WTC11 (cell line): ENCODE data around the gene RFTN1. TPM values are rescaled to one million over a fixed set of nuclear protein-coding genes. Genes with fewer than 3 reads are reported as not detected.

Experiments used
- ATAC-seq: fragments of 200-7000 bp; cut with Tn5 transposase; 2 replicates; pipeline ENCODE4 v1.10.0; 2021; ENCODE audit warnings: mild to moderate bottlenecking, moderate library complexity
- CTCF ChIA-PET: fragments of 300-600 bp; sonication (Branson Sonifier 250); formaldehyde crosslinking; loops from one replicate; lab custom pipeline; 2021; ENCODE audit warnings: antibody characterized with exemption; lab: Charles Lee
- POLR2A ChIA-PET: fragments of 350-600 bp; sonication (Branson Sonifier 250); formaldehyde crosslinking; loops from one replicate; lab custom pipeline; 2021; ENCODE audit warnings: antibody characterized with exemption; lab: Charles Lee
- DNase-seq: peaks from one replicate; pipeline ENCODE4 v3.0.0; 2021; ENCODE audit warnings: low spot score
- H3K27ac Mint-ChIP-seq: 2 replicates; pipeline ENCODE4 v1.8.0; 2021; ENCODE audit warnings: mixed read lengths
- H3K27me3 Mint-ChIP-seq: 2 replicates; pipeline ENCODE4 v1.8.0; 2021; ENCODE audit warnings: low read depth, mild to moderate bottlenecking, moderate library complexity, mixed read lengths
- H3K36me3 Mint-ChIP-seq: 2 replicates; pipeline ENCODE4 v1.8.0; 2021; ENCODE audit warnings: mixed read lengths
- H3K4me1 Mint-ChIP-seq: 2 replicates; pipeline ENCODE4 v1.8.0; 2022; ENCODE audit warnings: mixed read lengths
- H3K4me3 Mint-ChIP-seq: 2 replicates; pipeline ENCODE4 v1.8.0; 2021; ENCODE audit warnings: mild to moderate bottlenecking, moderate library complexity, mixed read lengths
- H3K9me3 Mint-ChIP-seq: 2 replicates; pipeline ENCODE4 v1.8.0; 2021; ENCODE audit warnings: mixed read lengths
- CREB1 ChIP-seq: sonication (generic); formaldehyde crosslinking; IDR thresholded peaks from 2 replicates; pipeline ENCODE4 v1.8.0; 2023; ENCODE audit warnings: mild to moderate bottlenecking, missing genetic modification reagents
- CREM ChIP-seq: sonication (generic); formaldehyde crosslinking; IDR thresholded peaks from 2 replicates; pipeline ENCODE4 v1.8.1; 2022; ENCODE audit warnings: mild to moderate bottlenecking, missing genetic modification reagents, moderate library complexity
- EMX1 ChIP-seq: fragments of 250-450 bp; sonication (Bioruptor Pico); IDR thresholded peaks from 2 replicates; pipeline ENCODE4 v1.8.0; 2021; ENCODE audit warnings: mild to moderate bottlenecking
- GABPB1 ChIP-seq: sonication (generic); formaldehyde crosslinking; IDR thresholded peaks from 2 replicates; pipeline ENCODE4 v1.8.1; 2023; ENCODE audit warnings: mild to moderate bottlenecking, missing genetic modification reagents
- GTF2I ChIP-seq: fragments of 250-450 bp; sonication (Bioruptor Pico); conservative IDR thresholded peaks from 2 replicates; pipeline ENCODE4 v1.4.0; 2021; ENCODE audit warnings: mild to moderate bottlenecking
- JAZF1 ChIP-seq: fragments of 250-450 bp; sonication (Bioruptor Pico); IDR thresholded peaks from 2 replicates; pipeline ENCODE4 v1.9.0; 2021; ENCODE audit warnings: moderate library complexity, mild to moderate bottlenecking, inconsistent platforms
- TEAD1 ChIP-seq: sonication (generic); formaldehyde crosslinking; IDR thresholded peaks from 2 replicates; pipeline ENCODE4 v1.8.0; 2022; ENCODE audit warnings: mild to moderate bottlenecking, missing genetic modification reagents
- TEAD4 ChIP-seq: sonication (generic); formaldehyde crosslinking; IDR thresholded peaks from 2 replicates; pipeline ENCODE4 v1.8.0; 2022; ENCODE audit warnings: mild to moderate bottlenecking, missing genetic modification reagents
- ZNF232 ChIP-seq: sonication (generic); formaldehyde crosslinking; IDR thresholded peaks from 2 replicates; pipeline ENCODE4 v1.8.0; 2022; ENCODE audit warnings: mild to moderate bottlenecking, missing genetic modification reagents
- ZNF423 ChIP-seq: fragments of 250-450 bp; sonication (Bioruptor Pico); IDR thresholded peaks from 2 replicates; pipeline ENCODE4 v2.1.2; 2022; ENCODE audit warnings: mild to moderate bottlenecking, moderate library complexity
- total RNA-seq: library from RNA; stranded (reverse); gene quantifications from 3 replicates; pipeline ENCODE4 v1.2.3, GENCODE V29; 2021
- TF ChIP-seq, protein P1 (sequence below): sonication (generic); formaldehyde crosslinking; IDR thresholded peaks from 2 replicates; pipeline ENCODE4 v1.8.1; 2022; ENCODE audit warnings: low read depth, missing genetic modification reagents, borderline replicate concordance
- TF ChIP-seq, protein P2 (sequence below): fragments of 200-600 bp; IDR thresholded peaks from 2 replicates; pipeline ENCODE4 v1.8.0; 2022; ENCODE audit warnings: antibody characterized with exemption
- TF ChIP-seq, protein P3 (sequence below): sonication (generic); formaldehyde crosslinking; IDR thresholded peaks from 2 replicates; pipeline ENCODE4 v1.8.0; 2022; ENCODE audit warnings: mild to moderate bottlenecking, missing genetic modification reagents
- TF ChIP-seq, protein P4 (sequence below): fragments of 250-450 bp; sonication (Bioruptor Pico); conservative IDR thresholded peaks from 2 replicates; pipeline ENCODE4 v1.9.0; 2021; ENCODE audit warnings: mild to moderate bottlenecking
- TF ChIP-seq, protein P5 (sequence below): sonication (generic); formaldehyde crosslinking; IDR thresholded peaks from 2 replicates; pipeline ENCODE4 v1.8.1; 2022; ENCODE audit warnings: mild to moderate bottlenecking, missing genetic modification reagents, moderate library complexity, borderline replicate concordance
- TF ChIP-seq, protein P6 (sequence below): sonication (generic); formaldehyde crosslinking; IDR thresholded peaks from 2 replicates; pipeline ENCODE4 v1.8.1; 2022; ENCODE audit warnings: low read depth, mild to moderate bottlenecking, moderate library complexity, missing genetic modification reagents, borderline replicate concordance

RFTN1 gene
- total RNA-seq, 1 experiment from 2014 or later: 3.8 TPM

DNA sequence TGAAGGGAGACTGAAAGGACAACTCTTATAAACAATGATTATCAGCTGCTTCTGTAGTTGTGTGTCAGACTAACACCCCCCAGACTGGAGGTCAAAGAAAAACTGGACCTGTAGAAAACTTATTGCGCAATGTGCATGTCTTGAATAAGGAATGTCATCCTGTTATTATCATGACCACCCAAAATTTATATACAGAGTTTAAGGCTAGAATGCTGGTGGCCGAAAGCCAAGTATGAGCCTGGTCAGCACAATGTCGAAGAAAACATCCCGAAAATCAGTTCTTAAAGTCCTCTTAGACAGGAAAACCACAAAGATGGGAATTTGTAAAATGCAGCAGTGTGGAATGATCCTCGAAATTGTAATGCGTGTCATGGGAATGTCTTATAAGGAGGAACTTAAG, 29.3 kb downstream of the RFTN1 start (continued):
- TF ChIP-seq, protein P1, sequence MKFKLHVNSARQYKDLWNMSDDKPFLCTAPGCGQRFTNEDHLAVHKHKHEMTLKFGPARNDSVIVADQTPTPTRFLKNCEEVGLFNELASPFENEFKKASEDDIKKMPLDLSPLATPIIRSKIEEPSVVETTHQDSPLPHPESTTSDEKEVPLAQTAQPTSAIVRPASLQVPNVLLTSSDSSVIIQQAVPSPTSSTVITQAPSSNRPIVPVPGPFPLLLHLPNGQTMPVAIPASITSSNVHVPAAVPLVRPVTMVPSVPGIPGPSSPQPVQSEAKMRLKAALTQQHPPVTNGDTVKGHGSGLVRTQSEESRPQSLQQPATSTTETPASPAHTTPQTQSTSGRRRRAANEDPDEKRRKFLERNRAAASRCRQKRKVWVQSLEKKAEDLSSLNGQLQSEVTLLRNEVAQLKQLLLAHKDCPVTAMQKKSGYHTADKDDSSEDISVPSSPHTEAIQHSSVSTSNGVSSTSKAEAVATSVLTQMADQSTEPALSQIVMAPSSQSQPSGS (CRISPR knock-in tag): no peak
- no peak for TF ChIP-seq CREM (CRISPR knock-in tag)
- no peak for TF ChIP-seq ZNF232
- TF ChIP-seq CREB1 (CRISPR knock-in tag): no peak
- no peak for TF ChIP-seq TEAD4 (CRISPR knock-in tag)
- TF ChIP-seq GABPB1 (CRISPR knock-in tag): no peak
- TF ChIP-seq, protein P2, sequence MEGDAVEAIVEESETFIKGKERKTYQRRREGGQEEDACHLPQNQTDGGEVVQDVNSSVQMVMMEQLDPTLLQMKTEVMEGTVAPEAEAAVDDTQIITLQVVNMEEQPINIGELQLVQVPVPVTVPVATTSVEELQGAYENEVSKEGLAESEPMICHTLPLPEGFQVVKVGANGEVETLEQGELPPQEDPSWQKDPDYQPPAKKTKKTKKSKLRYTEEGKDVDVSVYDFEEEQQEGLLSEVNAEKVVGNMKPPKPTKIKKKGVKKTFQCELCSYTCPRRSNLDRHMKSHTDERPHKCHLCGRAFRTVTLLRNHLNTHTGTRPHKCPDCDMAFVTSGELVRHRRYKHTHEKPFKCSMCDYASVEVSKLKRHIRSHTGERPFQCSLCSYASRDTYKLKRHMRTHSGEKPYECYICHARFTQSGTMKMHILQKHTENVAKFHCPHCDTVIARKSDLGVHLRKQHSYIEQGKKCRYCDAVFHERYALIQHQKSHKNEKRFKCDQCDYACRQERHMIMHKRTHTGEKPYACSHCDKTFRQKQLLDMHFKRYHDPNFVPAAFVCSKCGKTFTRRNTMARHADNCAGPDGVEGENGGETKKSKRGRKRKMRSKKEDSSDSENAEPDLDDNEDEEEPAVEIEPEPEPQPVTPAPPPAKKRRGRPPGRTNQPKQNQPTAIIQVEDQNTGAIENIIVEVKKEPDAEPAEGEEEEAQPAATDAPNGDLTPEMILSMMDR: no peak
- TF ChIP-seq, protein P3, sequence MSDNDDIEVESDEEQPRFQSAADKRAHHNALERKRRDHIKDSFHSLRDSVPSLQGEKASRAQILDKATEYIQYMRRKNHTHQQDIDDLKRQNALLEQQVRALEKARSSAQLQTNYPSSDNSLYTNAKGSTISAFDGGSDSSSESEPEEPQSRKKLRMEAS (CRISPR knock-in tag): no peak
- TF ChIP-seq, protein P4, sequence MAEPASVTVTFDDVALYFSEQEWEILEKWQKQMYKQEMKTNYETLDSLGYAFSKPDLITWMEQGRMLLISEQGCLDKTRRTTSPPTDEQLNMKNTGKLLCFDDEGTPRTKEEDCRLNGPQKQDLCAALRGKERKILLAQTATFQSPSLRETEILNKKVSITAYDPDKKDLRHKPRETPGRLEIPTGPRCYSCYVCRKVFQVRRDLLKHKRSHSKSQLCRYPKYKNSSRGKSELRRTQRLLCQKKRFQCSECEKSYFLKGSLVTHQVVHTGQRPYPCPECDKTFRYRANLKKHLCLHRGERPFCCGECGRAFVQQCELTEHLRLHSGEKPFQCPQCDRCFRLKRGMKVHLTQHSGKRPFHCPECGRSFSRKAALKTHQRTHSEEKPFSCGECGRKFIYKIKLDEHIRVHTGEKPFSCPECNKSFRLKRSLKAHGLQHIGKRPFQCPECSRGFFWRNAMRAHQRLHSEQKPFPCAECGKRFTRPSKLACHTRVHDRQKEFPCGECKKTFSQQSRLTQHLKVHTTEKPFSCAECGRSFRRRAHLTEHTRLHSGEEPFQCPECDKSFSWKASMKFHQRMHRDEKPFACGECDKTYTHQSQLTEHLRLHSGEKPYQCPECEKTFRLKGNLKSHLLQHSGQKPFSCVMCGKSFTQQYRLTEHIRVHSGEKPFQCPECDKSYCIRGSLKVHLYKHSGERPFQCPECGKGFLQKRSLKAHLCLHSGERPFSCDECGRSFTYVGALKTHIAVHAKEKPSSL (CRISPR knock-in tag): no peak

DNA sequence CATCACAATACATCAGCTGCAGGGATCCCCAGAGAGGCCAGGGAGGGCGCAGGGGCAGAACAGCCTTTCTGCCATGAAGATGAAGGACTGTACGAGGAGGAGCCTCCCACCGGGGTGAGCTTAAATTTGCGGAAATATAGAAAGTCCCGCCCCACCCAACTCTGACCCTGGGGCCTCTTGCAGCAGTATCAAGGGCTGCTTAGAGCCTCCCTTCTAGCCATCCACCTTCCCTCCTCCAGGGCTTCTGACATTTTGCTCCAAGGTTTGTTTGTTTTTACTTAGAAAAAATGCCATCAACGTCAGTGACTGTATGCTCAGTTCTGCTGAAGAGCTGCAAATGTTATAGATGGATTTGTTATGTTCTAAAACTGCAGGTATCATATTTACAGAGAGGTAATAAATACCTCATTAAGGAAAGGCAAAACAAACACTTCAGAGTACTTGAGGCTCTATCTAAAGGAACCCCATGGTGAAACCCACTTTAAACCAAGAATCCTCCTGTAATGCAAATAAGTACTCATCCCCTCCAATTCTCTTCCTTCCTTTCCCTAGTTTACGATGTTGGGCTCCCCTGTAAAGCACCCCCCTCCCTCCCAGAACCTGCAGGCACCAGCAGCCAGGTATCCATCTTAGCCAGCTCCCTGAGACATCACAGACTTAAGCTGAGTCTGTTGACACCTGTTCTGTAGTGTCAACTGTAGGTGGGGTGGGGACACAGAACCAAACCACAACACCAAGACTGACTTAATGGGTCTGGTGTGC, 30.5 kb downstream of the RFTN1 start:
- CTCF ChIA-PET: interaction anchor here (0.5 to 2.0 kb wide), 5 partner anchors 33 to 505 kb away, joined by 3 to 12 read pairs (median 4); no protein-coding TSS in a partner anchor
- POLR2A ChIA-PET: no interaction called here
- peaks cover 47% of the 10 kb centered on the region for H3K4me1 Mint-ChIP-seq
- H3K9me3 Mint-ChIP-seq: peaks cover 12% of the 10 kb centered on the region; the same call in 1 of the 2 replicates
- TF ChIP-seq, protein P2: no peak
- TF ChIP-seq GTF2I: no peak
- TF ChIP-seq TEAD1 (CRISPR knock-in tag): peak; percentile 63; the same call in 1 of the 2 replicates
- no peak for TF ChIP-seq JAZF1 (CRISPR knock-in tag)
- TF ChIP-seq EMX1 (CRISPR knock-in tag): 0 out of 2 replicates have a peak, but pooled peaks have one; percentile 31
- TF ChIP-seq, protein P5, sequence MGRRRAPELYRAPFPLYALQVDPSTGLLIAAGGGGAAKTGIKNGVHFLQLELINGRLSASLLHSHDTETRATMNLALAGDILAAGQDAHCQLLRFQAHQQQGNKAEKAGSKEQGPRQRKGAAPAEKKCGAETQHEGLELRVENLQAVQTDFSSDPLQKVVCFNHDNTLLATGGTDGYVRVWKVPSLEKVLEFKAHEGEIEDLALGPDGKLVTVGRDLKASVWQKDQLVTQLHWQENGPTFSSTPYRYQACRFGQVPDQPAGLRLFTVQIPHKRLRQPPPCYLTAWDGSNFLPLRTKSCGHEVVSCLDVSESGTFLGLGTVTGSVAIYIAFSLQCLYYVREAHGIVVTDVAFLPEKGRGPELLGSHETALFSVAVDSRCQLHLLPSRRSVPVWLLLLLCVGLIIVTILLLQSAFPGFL: no peak
- TF ChIP-seq, protein P6, sequence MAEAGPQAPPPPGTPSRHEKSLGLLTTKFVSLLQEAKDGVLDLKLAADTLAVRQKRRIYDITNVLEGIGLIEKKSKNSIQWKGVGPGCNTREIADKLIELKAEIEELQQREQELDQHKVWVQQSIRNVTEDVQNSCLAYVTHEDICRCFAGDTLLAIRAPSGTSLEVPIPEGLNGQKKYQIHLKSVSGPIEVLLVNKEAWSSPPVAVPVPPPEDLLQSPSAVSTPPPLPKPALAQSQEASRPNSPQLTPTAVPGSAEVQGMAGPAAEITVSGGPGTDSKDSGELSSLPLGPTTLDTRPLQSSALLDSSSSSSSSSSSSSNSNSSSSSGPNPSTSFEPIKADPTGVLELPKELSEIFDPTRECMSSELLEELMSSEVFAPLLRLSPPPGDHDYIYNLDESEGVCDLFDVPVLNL (CRISPR knock-in tag): no peak
- TF ChIP-seq, protein P3 (CRISPR knock-in tag): no peak
- 0 out of 2 replicates have a peak, but pooled peaks have one; percentile 13 for TF ChIP-seq ZNF423 (CRISPR knock-in tag)
- DNase-seq (peak; percentile 64), ATAC-seq (peak; percentile 95)
- peak overlapping the region; percentile 12; the same call in 1 of the 2 replicates for H3K4me3 Mint-ChIP-seq
- H3K36me3 Mint-ChIP-seq: no peaks in the 10 kb centered on the region; the same call in 1 of the 2 replicates
- peaks cover 97% of the 10 kb centered on the region for H3K27me3 Mint-ChIP-seq
- peak overlapping the region; percentile 85 for H3K27ac Mint-ChIP-seq
